CD4-positive, alpha-beta T cell treated with Interleukin-4 for 1 hour (primary cell): ENCODE measurements around the gene DIP2C.

Experiments used
- DNase-seq, 2 donors: peaks; one replicate each; pipeline ENCODE4 v3.0.0-alpha.2; 2020 to 2022

Gene DIP2C

DNA sequence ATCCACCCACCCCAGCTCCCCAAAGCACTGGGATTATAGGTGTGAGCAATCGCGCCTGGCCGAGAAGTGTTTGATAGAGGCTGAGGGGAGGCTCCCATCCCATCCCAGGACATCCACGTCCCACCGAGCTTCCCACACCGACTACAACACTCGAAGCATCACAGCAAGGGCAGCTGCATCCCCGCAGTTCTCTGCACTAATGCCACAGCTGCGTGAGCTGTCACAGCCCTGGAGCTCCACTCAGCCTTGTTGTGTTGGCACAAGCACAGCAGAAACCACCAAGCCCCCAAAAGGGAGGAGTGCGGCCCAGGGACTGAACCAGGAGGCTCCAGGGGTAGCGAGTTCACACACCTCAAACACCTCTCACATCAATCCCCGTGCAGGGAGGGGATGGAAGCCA is 121.6 kb downstream of the DIP2C start:
- no peak for DNase-seq

DNA sequence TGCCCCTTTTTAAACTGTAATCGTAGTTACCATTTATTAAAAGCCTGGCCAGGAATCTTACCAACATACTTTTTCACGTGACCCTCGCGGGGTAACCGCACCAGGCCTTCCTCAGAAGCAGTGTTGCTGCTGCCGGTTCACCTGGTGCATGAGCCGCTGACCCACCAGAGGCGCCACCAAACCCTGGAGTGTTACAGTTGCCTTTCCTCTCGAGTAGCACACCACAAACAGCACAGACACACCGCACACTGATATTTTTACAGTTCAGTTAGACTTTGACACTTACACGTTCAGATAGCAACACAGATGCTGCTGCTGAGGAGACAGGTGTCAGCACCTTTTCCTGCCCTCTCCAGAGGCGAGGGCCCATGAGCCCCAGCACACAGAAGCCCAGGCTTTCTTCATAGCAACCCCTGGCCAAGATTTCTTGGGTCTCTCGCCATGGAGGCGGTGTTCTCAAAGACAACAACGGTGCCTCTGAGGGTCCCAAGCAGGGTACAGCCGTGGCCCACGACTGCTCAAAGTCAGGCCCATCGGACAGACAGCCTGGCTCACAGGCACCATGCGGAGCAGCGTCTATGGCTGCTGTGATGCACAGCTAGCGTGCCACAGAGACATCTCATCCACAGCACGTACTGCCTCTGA is 123.1 kb downstream of the DIP2C start:
- DNase-seq: no peak

DNA sequence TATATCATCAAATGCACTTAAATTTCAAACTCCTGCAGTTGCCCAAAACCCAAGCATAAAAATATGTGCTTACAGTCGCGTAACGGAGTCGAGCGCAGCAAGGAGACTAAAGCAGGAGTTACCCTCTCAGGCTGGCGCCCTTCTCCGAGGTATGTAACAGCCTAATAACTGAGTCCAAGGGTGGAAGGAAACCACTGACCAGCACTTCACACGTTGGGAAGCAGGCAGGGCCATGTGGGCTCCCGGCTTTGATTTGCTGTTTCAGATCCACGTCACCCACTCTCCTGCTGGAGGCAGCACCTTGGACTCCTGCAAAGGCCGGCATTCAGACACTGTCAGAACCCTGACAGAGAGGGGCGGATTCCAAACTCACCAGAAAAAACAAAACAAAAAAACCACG is 123.8 kb downstream of the DIP2C start:
- no peak for DNase-seq

DNA sequence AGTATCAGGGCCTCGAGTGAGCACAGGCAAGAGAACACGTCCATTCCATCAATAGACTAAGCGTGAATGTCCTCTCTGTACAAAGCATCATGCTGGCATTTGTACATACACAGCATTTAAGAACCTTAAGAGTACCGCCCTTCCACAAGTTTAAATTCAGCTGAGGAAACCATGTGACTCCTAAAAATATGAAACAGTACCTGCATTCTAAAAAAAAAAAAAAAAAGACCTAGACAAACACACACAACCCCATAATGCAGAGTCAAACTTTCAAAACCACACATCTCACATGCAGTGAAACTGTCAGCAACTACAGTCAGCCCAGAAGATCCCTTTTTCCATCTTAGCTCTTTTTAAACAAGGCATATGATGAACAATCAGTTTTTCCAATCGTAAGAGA is 124.3 kb downstream of the DIP2C start:
- no peak for DNase-seq

GRCh38 chr10:563827-564226 is 125.6 kb downstream of the DIP2C start:
- DNase-seq: no peak

DNA sequence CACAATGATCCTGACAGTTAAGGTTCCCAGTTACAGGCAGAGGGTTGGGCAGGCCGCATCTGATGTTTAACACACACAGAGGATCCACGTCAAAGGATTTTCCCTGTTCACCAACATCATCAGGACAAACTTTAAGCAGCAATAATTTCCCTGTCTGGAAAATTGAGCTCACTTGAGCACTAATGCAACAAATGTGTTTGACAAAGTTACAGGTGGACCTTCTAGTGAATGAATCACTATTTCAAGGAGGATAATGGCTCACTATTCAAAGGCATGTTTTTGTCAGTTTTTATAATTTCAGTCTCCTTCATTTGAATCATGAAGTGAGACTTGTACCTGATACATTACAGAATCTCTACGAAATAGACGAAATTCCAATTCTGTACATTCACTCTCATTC is 127.3 kb downstream of the DIP2C start:
- no peak for DNase-seq

DNA sequence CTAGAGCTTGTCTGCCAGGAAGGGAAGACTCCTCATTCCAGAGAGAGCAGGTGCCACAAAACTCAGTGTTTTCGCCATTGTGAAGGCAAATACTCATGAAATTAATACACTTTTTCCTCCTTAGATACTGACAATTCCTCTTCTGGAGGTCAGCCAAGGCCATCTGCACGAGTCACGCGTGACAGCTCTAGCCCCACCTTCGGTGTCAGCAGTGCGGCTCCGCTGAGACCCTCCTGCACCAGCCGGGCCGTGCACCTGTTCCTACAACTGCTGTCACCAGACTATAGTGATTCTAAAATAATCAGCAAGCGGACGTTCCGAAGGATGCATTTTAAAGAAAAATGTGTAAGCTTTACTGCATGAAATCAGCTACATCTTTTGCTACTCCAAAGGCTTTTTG is 127.7 kb downstream of the DIP2C start:
- no peak for DNase-seq

GRCh38 chr10:560314-560992 is 129.0 kb downstream of the DIP2C start:
- no peak for DNase-seq

- DNase-seq: no peak
Measured at GRCh38 chr10:559767-560047, 129.8 kb downstream of the DIP2C start.

DNA sequence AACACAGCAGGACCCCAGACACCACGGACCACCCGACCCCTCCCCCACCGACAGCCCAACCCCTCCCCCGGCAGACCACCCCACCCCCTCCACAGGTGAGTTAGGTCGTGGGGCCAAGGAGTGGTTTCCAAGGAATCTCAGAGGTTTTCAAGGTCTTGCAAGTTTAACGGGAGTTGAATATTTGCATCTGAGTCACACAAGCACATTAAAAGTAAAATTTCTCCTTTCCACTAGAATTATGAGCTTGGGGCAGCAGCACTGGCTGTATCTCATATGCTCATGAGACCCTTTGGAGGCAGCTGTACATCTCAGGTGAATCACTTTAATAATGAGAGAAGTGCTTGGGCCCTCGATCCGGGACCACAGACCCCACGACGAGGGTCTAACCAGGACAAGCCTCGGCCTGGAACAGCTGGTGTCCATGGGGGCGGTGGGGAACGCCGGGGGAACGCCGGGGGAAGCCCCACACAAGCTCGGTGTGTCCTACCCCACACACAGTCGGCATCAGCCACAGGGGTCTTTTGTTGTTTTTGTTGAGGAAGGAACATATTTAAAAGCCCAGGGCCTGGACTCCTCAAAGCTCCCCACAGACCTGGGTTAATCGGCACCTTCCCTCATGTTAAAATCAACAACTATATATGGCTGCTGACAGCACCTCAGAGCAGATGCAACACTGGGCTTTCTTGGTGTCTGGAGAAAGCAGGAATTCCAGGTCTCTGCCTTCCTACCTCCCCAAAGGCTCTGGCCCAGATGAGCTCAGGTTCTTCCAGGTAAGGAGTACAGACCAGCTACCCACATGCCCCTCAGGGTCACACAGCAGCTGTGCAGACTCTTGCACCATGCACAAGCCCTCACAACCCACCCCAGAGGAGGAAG is 130.3 kb downstream of the DIP2C start:
- DNase-seq: no peak

GRCh38 chr10:558364-558763 is 131.1 kb downstream of the DIP2C start:
- no peak for DNase-seq

GRCh38 chr10:557792-558328 is 131.6 kb downstream of the DIP2C start:
- no peak for DNase-seq

GRCh38 chr10:556971-557637 is 132.4 kb downstream of the DIP2C start:
- DNase-seq: no peak

DNA sequence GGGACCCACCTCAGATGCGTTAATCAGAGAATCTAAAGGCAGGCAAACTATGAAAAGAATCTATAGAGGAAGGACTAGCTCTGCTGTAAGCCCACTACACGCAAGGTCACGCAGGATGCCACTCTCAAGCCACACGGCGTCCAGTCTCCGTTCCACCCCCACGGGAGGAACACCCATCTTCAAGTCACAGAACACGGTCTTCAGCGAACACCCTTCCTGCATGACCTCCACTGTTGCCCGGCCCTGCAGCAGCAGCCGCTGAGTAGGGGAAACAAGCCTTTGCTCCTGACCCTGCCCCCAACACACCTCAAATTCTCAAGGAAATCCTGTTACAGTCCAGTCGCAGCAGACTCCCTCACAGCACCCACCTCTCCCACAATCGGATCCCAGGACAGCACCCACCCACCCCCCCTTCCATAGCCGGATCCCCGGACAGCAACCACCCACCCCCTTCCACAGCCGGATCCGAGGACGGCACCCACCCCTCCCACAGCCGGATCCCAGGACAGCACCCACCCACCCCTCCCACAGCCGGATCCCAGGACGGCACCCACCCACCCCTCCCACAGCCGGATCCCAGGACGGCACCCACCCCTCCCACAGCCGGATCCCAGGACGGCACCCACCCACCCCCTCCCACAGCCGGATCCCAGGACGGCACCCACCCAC is 133.7 kb downstream of the DIP2C start:
- DNase-seq: no peak

- DNase-seq: no peak
Measured at GRCh38 chr10:555281-555680, 134.2 kb downstream of the DIP2C start.

DNA sequence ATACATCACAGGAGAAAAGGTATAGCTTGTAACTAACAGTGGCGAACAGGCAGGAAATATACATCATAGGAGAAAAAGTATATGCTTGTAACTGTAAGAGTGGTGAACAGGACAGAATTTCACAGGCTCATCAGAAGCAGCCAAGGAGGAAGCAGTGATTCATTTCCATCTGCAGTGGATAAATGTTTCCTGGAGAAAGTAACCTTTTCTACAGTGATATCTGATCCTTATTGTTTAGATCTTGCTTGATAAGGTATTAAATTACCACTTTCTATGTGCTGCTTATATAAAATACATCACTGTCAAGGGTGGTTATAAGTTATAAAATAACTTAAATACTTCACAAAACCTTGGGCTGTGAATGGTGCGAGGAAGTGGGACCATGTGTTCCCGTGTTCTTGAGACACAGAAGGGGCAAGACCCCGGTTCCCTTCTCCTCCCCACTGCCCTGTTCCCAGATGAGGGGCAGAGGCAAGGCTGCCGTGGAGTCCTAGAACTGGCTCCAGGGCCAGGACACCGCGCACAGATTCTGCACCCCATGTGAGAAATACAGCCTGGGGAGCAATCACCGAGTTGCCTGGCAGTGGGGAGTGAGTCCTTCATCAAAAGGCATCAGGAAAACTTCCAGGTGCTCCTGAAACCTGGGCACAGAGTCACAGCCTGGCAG is 135.2 kb downstream of the DIP2C start:
- no peak for DNase-seq

DNA sequence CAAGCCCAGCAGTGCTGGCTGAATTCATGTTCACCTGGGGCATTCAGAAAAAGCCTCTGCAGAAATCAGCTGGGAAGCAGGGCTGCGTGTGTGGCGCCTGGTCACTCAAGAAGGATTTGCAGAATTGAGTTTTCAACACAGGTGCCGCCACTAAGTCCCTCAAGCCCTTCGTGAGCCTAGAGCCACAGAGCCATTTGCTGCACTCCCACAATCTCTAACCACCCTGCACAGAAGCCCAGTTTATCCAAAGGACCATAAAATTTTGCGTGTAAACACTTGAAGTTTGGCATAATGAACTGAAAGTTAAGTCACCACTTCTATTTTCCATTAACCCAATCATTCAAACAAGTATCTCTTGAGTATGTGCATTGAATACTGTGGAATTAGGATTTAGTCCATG is 136.2 kb downstream of the DIP2C start:
- no peak for DNase-seq

DNA sequence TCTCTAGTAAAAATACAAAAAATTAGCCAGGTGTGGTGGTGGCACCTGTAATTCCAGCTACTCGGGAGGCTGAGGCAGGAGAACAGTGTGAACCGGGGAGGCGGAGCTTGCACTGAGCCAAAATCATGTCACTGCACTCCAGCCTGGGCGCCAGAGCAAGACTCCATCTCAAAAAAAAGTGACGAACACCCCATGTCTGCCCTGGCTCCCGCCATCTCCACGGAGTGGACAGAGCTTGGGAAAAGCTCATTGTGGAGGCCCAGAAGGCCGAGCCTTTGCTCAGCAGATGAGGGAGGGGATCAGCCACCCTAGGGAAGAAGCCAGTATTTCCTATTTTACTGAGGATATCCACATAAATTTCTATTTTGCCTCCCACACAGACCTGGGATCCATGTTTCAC is 136.8 kb downstream of the DIP2C start:
- DNase-seq: no peak

GRCh38 chr10:551373-552252 is 137.9 kb downstream of the DIP2C start:
- DNase-seq: no peak

DNA sequence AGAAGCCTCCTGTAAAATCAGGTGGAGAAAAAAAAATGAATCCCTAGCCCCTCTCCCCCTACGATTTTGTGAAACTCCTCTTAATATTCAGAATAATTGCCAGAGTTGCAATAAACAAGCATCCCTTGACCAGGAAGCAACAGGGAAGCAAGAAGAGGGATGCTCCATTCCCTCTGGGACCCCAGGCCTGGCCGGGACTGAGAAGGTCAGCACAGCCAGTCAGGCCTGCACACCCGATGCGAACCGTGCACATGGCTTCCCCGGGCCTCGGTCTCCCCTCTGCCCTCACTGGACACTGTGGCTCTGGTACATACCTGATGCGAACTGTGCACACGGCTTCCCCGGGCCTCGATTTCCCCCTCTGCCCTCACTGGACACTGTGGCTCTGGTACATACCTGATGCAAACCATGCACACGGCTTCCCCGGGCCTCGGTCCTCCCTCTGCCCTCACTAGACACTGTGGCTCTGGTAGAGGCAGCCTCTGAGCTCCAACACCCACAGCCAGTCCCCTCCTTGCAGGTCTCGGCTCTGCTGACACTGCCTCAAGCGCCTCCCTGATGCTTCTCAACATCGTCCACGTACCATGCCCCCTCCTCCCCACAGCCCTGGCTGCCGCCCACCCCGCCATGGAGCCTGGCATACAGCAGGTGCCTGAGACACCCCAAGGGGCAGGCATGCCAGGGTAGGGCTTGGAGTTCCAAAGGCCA is 138.6 kb downstream of the DIP2C start:
- DNase-seq: no peak

DNA sequence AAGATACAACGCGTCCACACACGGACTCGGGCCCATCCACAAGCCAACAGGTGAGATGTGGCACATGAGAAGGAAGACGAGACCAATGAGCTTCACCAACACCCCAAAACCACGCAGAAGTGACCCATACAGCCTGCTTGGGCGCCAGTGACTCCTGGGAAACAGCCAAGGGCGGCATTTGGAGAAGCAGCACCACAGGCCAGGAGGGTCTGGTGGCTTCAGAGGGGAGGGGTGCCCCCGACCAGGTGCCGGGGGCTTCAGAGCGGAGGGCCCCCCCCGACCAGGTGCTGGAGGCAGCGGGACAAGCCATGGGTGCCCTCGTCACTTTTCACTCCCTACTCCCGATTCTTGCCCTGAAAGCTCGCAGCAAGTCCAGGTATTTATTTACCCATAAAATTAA is 140.1 kb downstream of the DIP2C start:
- no peak for DNase-seq
